ENCODE measurements around the gene NR2C1. TPM values are rescaled to one million over a fixed set of nuclear protein-coding genes. Genes with fewer than 3 reads are reported as not detected.

Gene NR2C1
- total and polyA plus RNA-seq, 10 of the 15 experiments (the other 5 are each of a cell fraction or from before 2014, with no cell fraction given) = 8.8 to 38.1 (median 31.3) TPM

- DNase-seq (ENCODE audit: low read depth, low spot score) (no peak), FAIRE-seq (no peak), ATAC-seq (no peak)
- POLR2A ChIA-PET = no interaction called here
- no peaks in the 10 kb centered on the region for H4K20me1 ChIP-seq (ENCODE audit: control insufficient read depth, insufficient read depth)
- peaks cover 4% of the 10 kb centered on the region for H3K4me1 ChIP-seq (ENCODE audit: control insufficient read depth, insufficient read depth, low read length)
- no peaks in the 10 kb centered on the region for H3K79me2 ChIP-seq (ENCODE audit: control insufficient read depth, insufficient read depth, low read length)
- no peaks in the 10 kb centered on the region for H3K9me3 ChIP-seq (replicated peaks; ENCODE audit: control insufficient read depth, insufficient read depth, low read length)
- CTCF ChIA-PET = interaction anchor here (0.6 to 8.1 kb wide), 15 partner anchors 7 to 1232 kb away, joined by 3 to 120 read pairs (median 5); partner anchors contain the start of genes FGD6, METAP2 and VEZT
- WGBS (ENCODE audit: insufficient coverage, insufficient replicate concordance, low lambda C conversion rate, missing lambda C conversion rate) = 44% methylated on average over 2 of the region's 4 CpGs
- intact Hi-C loops (cut with micrococcal nuclease; ENCODE audit: unreplicated experiment) = no loop called here
- H3K27ac ChIP-seq (ENCODE audit: control insufficient read depth, insufficient read depth) = no peak overlapping the region
- BruUV-seq (replicated peaks) = no TSS peak
- RAD21 ChIA-PET (ENCODE audit: unreplicated experiment) = interaction anchor here (0.9 to 4.8 kb wide), 5 partner anchors 28 to 1398 kb away, joined by 3 to 64 read pairs (median 4); no protein-coding TSS in a partner anchor
- H3K36me3 ChIP-seq (ENCODE audit: control insufficient read depth in 2 of 2, insufficient read depth in 2 of 2, low read length in 1 of 2) = no peaks in the 10 kb centered on the region
- TF ChIP-seq REST (IDR thresholded peaks at IDR 0.05; ENCODE audit: low read depth, low read length) = no peak
- TF ChIP-seq CHD1 (IDR thresholded peaks at IDR 0.05; ENCODE audit: low read depth, low read length) = no peak
- no peak for TF ChIP-seq RAD21 (IDR thresholded peaks at IDR 0.05; ENCODE audit: insufficient read depth, low read depth, low read length)
- no peak for TF ChIP-seq IKZF2 (IDR thresholded peaks at IDR 0.05)
- no peak for TF ChIP-seq PKNOX1 (IDR thresholded peaks at IDR 0.05)
- TF ChIP-seq POLR2A (IDR thresholded peaks at IDR 0.05; ENCODE audit: low read depth, low read length) = no peak
- TF ChIP-seq FOXK2 (IDR thresholded peaks at IDR 0.05) = no peak
- TF ChIP-seq DPF2 (IDR thresholded peaks at IDR 0.05) = no peak
- H3K27me3 ChIP-seq (replicated peaks in 1 of 2; ENCODE audit: control insufficient read depth in 2 of 2, insufficient read depth in 2 of 2, low read length in 1 of 2) = no peaks in the 10 kb centered on the region
- in situ Hi-C loops (cut with MboI) = loop anchor here (5.0 kb wide), 1 partner anchor 419 kb away; no protein-coding TSS in a partner anchor
- no peak overlapping the region for H3K4me3 ChIP-seq
- no peak overlapping the region for H3K9ac ChIP-seq (ENCODE audit: control insufficient read depth, insufficient read depth, low read length)
- no peak overlapping the region for H3K4me2 ChIP-seq (ENCODE audit: control insufficient read depth, insufficient read depth)
- SMC1A ChIA-PET (ENCODE audit: uncharacterized antibody, unreplicated experiment) = interaction anchor here (0.9 to 4.1 kb wide), 12 partner anchors 29 to 422 kb away, joined by 3 to 64 read pairs (median 5); partner anchors contain the start of genes FGD6 and VEZT
- H2AFZ ChIP-seq (ENCODE audit: control insufficient read depth, low read depth, low read length) = no peak overlapping the region
Observed at GRCh38 chr12:95118138-95118787, 44.8 kb upstream of the NR2C1 start.

All from GM12878 (cell line).